ENCODE data around the gene NNT.

DNA sequence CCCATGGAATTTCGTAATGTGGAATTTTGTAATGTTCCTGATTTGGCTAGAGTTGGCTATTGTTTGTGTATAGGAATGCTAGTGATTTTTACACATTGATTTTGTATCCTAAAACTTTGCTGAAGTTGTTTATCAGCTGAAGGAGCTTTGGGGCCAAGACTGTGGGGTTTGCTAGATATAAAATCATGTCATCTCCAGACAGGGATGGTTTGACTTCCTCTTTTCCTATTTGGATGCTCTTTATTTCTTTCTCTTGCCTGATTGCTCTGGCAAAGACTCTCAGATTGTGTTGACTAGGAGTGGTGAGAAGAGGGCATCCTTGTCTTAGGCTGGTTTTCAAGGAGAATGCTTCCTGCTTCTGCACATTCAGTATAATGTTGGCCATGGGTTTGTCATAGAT, 91.0 kb downstream of the NNT start:
- no peak for TF ChIP-seq POLR2A (IDR thresholded peaks at IDR 0.05; ENCODE audit: low read depth, low read length)
- TF ChIP-seq HDAC2 (IDR thresholded peaks at IDR 0.05) = no peak
- no peak for TF ChIP-seq POLR2AphosphoS5 (IDR thresholded peaks at IDR 0.05; ENCODE audit: low read length)
- TF ChIP-seq ZNF274 (IDR thresholded peaks at IDR 0.05; ENCODE audit: insufficient read depth, insufficient read length) = no peak
- TF ChIP-seq CBFB (IDR thresholded peaks at IDR 0.05; ENCODE audit: low read depth) = no peak
- TF ChIP-seq, protein P1, sequence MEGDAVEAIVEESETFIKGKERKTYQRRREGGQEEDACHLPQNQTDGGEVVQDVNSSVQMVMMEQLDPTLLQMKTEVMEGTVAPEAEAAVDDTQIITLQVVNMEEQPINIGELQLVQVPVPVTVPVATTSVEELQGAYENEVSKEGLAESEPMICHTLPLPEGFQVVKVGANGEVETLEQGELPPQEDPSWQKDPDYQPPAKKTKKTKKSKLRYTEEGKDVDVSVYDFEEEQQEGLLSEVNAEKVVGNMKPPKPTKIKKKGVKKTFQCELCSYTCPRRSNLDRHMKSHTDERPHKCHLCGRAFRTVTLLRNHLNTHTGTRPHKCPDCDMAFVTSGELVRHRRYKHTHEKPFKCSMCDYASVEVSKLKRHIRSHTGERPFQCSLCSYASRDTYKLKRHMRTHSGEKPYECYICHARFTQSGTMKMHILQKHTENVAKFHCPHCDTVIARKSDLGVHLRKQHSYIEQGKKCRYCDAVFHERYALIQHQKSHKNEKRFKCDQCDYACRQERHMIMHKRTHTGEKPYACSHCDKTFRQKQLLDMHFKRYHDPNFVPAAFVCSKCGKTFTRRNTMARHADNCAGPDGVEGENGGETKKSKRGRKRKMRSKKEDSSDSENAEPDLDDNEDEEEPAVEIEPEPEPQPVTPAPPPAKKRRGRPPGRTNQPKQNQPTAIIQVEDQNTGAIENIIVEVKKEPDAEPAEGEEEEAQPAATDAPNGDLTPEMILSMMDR (IDR thresholded peaks at IDR 0.05 in 2 of 3, conservative IDR thresholded peaks at IDR 0.05 in 1 of 3; ENCODE audit: control insufficient read depth in 2 of 3, extremely low read depth in 1 of 3, insufficient read depth in 1 of 3, low read depth in 3 of 3, low read length in 3 of 3) = no peak
- TF ChIP-seq, protein P2, sequence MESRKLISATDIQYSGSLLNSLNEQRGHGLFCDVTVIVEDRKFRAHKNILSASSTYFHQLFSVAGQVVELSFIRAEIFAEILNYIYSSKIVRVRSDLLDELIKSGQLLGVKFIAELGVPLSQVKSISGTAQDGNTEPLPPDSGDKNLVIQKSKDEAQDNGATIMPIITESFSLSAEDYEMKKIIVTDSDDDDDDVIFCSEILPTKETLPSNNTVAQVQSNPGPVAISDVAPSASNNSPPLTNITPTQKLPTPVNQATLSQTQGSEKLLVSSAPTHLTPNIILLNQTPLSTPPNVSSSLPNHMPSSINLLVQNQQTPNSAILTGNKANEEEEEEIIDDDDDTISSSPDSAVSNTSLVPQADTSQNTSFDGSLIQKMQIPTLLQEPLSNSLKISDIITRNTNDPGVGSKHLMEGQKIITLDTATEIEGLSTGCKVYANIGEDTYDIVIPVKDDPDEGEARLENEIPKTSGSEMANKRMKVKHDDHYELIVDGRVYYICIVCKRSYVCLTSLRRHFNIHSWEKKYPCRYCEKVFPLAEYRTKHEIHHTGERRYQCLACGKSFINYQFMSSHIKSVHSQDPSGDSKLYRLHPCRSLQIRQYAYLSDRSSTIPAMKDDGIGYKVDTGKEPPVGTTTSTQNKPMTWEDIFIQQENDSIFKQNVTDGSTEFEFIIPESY (IDR thresholded peaks at IDR 0.05) = no peak
- TF ChIP-seq TBL1XR1 (IDR thresholded peaks at IDR 0.05; ENCODE audit: low read depth, low read length) = no peak
- TF ChIP-seq TCF7 (IDR thresholded peaks at IDR 0.05; ENCODE audit: borderline replicate concordance) = no peak
- TF ChIP-seq, protein P3, sequence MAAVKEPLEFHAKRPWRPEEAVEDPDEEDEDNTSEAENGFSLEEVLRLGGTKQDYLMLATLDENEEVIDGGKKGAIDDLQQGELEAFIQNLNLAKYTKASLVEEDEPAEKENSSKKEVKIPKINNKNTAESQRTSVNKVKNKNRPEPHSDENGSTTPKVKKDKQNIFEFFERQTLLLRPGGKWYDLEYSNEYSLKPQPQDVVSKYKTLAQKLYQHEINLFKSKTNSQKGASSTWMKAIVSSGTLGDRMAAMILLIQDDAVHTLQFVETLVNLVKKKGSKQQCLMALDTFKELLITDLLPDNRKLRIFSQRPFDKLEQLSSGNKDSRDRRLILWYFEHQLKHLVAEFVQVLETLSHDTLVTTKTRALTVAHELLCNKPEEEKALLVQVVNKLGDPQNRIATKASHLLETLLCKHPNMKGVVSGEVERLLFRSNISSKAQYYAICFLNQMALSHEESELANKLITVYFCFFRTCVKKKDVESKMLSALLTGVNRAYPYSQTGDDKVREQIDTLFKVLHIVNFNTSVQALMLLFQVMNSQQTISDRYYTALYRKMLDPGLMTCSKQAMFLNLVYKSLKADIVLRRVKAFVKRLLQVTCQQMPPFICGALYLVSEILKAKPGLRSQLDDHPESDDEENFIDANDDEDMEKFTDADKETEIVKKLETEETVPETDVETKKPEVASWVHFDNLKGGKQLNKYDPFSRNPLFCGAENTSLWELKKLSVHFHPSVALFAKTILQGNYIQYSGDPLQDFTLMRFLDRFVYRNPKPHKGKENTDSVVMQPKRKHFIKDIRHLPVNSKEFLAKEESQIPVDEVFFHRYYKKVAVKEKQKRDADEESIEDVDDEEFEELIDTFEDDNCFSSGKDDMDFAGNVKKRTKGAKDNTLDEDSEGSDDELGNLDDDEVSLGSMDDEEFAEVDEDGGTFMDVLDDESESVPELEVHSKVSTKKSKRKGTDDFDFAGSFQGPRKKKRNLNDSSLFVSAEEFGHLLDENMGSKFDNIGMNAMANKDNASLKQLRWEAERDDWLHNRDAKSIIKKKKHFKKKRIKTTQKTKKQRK (IDR thresholded peaks at IDR 0.05; ENCODE audit: low read depth, low read length) = no peak
- no peak for TF ChIP-seq RB1 (IDR thresholded peaks at IDR 0.05; ENCODE audit: borderline replicate concordance)
- TF ChIP-seq SP1 (IDR thresholded peaks at IDR 0.05; ENCODE audit: low read depth, low read length) = no peak
- no peak for TF ChIP-seq SMC3 (IDR thresholded peaks at IDR 0.05; ENCODE audit: borderline replicate concordance, low read length)
- no peak for TF ChIP-seq GABPA (IDR thresholded peaks at IDR 0.05; ENCODE audit: low read depth)

Measured in GM12878 (cell line).